Panc1 (cell line): ENCODE results near the gene MUC5B. TPM values are rescaled to one million over a fixed set of nuclear protein-coding genes. Genes with fewer than 3 reads are reported as not detected.

Experiments
- ATAC-seq: fragments of 200-7000 bp; cut with Tn5 transposase; 2 replicates; pipeline ENCODE4 v1.9.1; 2020; ENCODE audit warnings: mild to moderate bottlenecking, moderate library complexity
- BruUV-seq: library from RNA; stranded (reverse); fragments of 400-500 nt; replicated peaks from 2 replicates; lab custom pipeline; 2021; lab: Mats Ljungman, UMichigan
- CTCF ChIA-PET: fragments of 300-600 bp; sonication (Branson Sonifier 250); formaldehyde crosslinking; loops from one replicate; lab custom pipeline; 2022; ENCODE audit warnings: antibody characterized with exemption; lab: Charles Lee
- POLR2A ChIA-PET: fragments of 300-600 bp; sonication (Branson Sonifier 250); formaldehyde crosslinking; loops from one replicate; lab custom pipeline; 2022; ENCODE audit warnings: antibody characterized with exemption; lab: Charles Lee
- DNase-seq: peaks from one replicate; pipeline ENCODE4 v3.0.0-alpha.2; 2010; ENCODE audit warnings: low read depth, low spot score
- H3K27ac ChIP-seq: 2 replicates; pipeline ENCODE4 v1.5.1; 2011; ENCODE audit warnings: mild to moderate bottlenecking, low read length, inconsistent platforms
- H3K27me3 ChIP-seq: fragments of 200-500 bp; sonication (Bioruptor generic); 2 replicates; pipeline ENCODE4 v1.6.0; 2014; ENCODE audit warnings: low read length, inconsistent platforms; ENCODE audit not compliant: control insufficient read depth, insufficient read depth
- H3K36me3 ChIP-seq: fragments of 200-500 bp; sonication (Bioruptor generic); 2 replicates; pipeline ENCODE4 v1.5.1; 2014; ENCODE audit warnings: inconsistent platforms, mild to moderate bottlenecking, low read length, moderate library complexity; ENCODE audit not compliant: control insufficient read depth, insufficient read depth
- H3K4me1 ChIP-seq: 2 replicates; pipeline ENCODE4 v1.5.1; 2011; ENCODE audit warnings: inconsistent platforms, mild to moderate bottlenecking, low read length, moderate library complexity; ENCODE audit not compliant: control insufficient read depth, insufficient read depth
- H3K4me3 ChIP-seq, 2 experiments: 2 replicates each; pipeline ENCODE4 v1.5.1; 2011 to 2012; ENCODE audit warnings: low read depth in 2 of 2, low read length in 2 of 2, mild to moderate bottlenecking in 2 of 2, inconsistent platforms in 1 of 2, moderate library complexity in 1 of 2
- H3K9me3 ChIP-seq: fragments of 200-500 bp; sonication (Bioruptor generic); 2 replicates; pipeline ENCODE4 v1.5.1; 2014; ENCODE audit warnings: low read depth, mild to moderate bottlenecking, inconsistent platforms, low read length, moderate library complexity; ENCODE audit not compliant: control insufficient read depth, insufficient read depth
- POLR2AphosphoS5 ChIP-seq: IDR thresholded peaks from 2 replicates; pipeline ENCODE4 v1.6.1; 2012; ENCODE audit warnings: mild to moderate bottlenecking, low read depth, low read length, moderate library complexity
- REST ChIP-seq, 2 experiments: IDR thresholded peaks; 2 replicates each; pipeline ENCODE4 v1.6.1; 2011 to 2012; ENCODE audit warnings: low read depth in 2 of 2, control low read depth in 1 of 2, low read length in 1 of 2, mild to moderate bottlenecking in 1 of 2, moderate library complexity in 1 of 2; ENCODE audit not compliant: insufficient read depth in 1 of 2
- SIN3A ChIP-seq: IDR thresholded peaks from 2 replicates; pipeline ENCODE4 v1.6.1; 2012; ENCODE audit warnings: low read depth, mild to moderate bottlenecking, low read length, moderate library complexity, borderline replicate concordance; ENCODE audit not compliant: insufficient read depth
- TCF7L2 ChIP-seq: IDR thresholded peaks from 2 replicates; pipeline ENCODE4 v1.6.1; 2011; ENCODE audit warnings: mild to moderate bottlenecking, low read depth, low read length, inconsistent platforms
- in situ Hi-C: cut with HindIII; loops from 2 replicates; pipeline ENCODE4 v1.10.0; 2016; ENCODE audit warnings: low sequenced_read_pairs, low pct_unique_long_range_greater_than_20kb
- intact Hi-C: fragments of 100-400 bp; cut with micrococcal nuclease; formaldehyde crosslinking; loops from one replicate; pipeline ENCODE4 v1.10.0; 2022; ENCODE audit not compliant: unreplicated experiment
- total RNA-seq: library from RNA; stranded (reverse); gene quantifications from one replicate; pipeline ENCODE4 v1.2.1, GENCODE V29; 2021; ENCODE audit not compliant: unreplicated experiment
- TF ChIP-seq, protein P1 (sequence below): fragments of 450-650 bp; IDR thresholded peaks from 2 replicates; pipeline ENCODE4 v1.5.1; 2017; ENCODE audit warnings: mild to moderate bottlenecking

The MUC5B gene
- total RNA-seq, 1 experiment from 2014 or later = 1.2 TPM

DNA sequence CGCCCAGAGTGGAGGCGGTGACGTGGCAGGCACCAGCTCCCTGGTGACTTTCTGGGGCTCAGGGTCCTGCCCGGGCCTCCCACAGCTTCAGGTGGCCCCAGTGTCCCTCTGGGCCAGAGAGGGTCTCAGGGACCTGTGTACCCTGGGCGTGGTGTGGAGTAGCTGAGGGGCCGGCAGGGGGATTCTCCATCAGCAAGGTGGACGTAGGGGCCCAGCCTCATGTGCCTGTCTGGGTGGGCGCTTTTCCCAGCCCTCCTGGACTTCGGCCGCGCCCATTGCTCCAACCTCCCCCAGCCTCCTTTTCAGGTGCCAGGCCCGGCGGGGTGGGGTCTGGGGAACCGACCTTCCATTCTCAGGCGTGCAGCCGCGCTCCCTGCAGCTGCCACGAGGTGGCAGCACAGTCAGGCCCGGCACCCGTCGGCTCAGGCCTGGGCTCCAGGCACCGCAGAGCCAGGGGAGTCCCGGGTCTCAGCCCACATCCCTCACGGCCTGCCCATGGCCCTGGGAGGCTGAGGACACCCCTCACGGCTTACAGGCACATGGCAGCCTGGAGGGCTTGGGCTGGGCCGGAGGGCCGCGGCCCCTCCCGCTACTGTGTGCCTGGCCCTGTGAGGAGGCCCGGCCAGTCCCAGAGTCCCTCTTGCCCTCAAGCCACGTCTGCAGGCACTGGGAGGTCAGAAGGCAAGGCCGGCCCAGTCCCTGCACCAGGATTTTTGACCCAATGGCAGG is 19.9 kb upstream of the MUC5B start:
- ChIA-PET CTCF (interaction anchor here (0.8 to 1.3 kb wide), 3 partner anchors 20 to 87 kb away, joined by 3 to 4 read pairs (median 4); partner anchors contain the start of gene MUC5B), POLR2A (interaction anchor here (0.5 kb wide), 1 partner anchor 266 kb away, joined by 8 read pairs; no protein-coding TSS in a partner anchor)
- Histone ChIP-seq H3K36me3 (no peaks in the 10 kb centered on the region), H3K9me3 (no peaks in the 10 kb centered on the region), H3K4me3 (0 out of 4 replicates have a peak overlapping the region, but pooled peaks of 1 of the 2 experiments have one; percentile 3), H3K27ac (peak overlapping the region; percentile 32), H3K4me1 (peaks cover 18% of the 10 kb centered on the region), H3K27me3 (no peaks in the 10 kb centered on the region)
- DNase-seq (peak; percentile 32), ATAC-seq (peak; percentile 87)
- intact Hi-C loops (loop anchor here (10.0 kb wide), 1 partner anchor 312 kb away; no protein-coding TSS in a partner anchor), in situ Hi-C loops (no loop called here)
- TF ChIP-seq REST (IDR thresholded peaks at IDR 0.05; ENCODE audit: insufficient read depth in 1 of 2, low read depth in 2 of 2, low read length in 1 of 2) (peak in 1 of 2 experiments; percentile 59; a peak in 2 of 4 replicates), SIN3A (no peak), POLR2AphosphoS5 (no peak)
- TF ChIP-seq, protein P1, sequence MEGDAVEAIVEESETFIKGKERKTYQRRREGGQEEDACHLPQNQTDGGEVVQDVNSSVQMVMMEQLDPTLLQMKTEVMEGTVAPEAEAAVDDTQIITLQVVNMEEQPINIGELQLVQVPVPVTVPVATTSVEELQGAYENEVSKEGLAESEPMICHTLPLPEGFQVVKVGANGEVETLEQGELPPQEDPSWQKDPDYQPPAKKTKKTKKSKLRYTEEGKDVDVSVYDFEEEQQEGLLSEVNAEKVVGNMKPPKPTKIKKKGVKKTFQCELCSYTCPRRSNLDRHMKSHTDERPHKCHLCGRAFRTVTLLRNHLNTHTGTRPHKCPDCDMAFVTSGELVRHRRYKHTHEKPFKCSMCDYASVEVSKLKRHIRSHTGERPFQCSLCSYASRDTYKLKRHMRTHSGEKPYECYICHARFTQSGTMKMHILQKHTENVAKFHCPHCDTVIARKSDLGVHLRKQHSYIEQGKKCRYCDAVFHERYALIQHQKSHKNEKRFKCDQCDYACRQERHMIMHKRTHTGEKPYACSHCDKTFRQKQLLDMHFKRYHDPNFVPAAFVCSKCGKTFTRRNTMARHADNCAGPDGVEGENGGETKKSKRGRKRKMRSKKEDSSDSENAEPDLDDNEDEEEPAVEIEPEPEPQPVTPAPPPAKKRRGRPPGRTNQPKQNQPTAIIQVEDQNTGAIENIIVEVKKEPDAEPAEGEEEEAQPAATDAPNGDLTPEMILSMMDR = peak; percentile 100
- BruUV-seq = no TSS peak

DNA sequence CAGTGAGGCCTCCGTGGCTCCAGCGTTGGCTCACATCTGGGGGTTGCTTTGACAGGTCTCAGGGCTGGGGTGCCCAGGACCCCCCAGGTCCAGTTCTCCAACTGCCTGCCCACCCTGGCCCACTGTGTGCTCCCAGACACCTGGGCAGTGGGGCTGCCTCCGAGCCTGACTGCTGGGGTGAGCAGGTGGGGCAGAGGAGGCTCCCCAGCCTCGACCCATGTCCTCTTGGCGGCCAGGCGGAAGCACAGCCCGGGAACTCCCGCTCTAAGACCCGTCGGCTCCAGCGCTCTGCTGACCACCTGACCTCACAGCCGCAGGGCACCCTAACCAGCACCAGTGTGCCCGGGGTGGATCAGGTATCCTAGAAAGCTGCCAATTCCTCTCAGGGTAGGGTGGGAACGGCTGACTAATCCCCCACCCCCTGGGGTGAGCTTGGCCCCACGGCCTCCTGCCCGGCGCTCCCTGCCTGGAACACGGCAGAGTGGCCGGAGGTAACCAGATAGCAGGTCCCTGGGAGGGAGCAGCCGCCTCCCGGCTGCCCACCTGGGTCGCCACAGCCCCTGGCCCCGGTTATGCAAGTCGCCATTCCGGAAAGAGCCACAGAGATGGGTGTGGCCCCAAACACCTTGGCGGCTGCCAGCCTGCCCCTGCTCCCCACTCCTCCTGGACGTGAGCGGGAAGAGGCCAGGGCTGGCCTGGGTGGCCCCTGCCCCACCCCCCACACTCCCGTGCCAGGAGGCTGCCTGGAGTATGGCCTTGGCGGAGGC is 19.2 kb upstream of the MUC5B start:
- POLR2A ChIA-PET = no interaction called here
- Histone ChIP-seq H3K27ac (peak overlapping the region; percentile 32), H3K9me3 (no peaks in the 10 kb centered on the region), H3K4me3 (no peak overlapping the region), H3K36me3 (no peaks in the 10 kb centered on the region), H3K27me3 (no peaks in the 10 kb centered on the region), H3K4me1 (peaks cover 18% of the 10 kb centered on the region)
- CTCF ChIA-PET = interaction anchor here (0.9 kb wide), 1 partner anchor 21 kb away, joined by 3 read pairs; no protein-coding TSS in a partner anchor
- ATAC-seq = no peak
- no peak for DNase-seq
- in situ Hi-C loops (no loop called here), intact Hi-C loops (loop anchor here (10.0 kb wide), 1 partner anchor 311 kb away; no protein-coding TSS in a partner anchor)
- BruUV-seq = no TSS peak
- TF ChIP-seq REST (IDR thresholded peaks at IDR 0.05; ENCODE audit: insufficient read depth in 1 of 2, low read depth in 2 of 2, low read length in 1 of 2) = no peak
- no peak for TF ChIP-seq TCF7L2
- TF ChIP-seq SIN3A = no peak
- no peak for TF ChIP-seq POLR2AphosphoS5
- TF ChIP-seq, protein P1 = no peak
